GM20000 (cell line): ENCODE results near the gene RTKN2.

ENCODE experiments used
- DNase-seq: peaks from one replicate; pipeline ENCODE4 v3.0.0; 2012; ENCODE audit warnings: low spot score
- CTCF ChIP-seq: IDR thresholded peaks from 2 replicates; pipeline ENCODE4 v1.5.1; 2012; ENCODE audit warnings: mild to moderate bottlenecking, control low read depth; ENCODE audit errors: extremely low read depth, missing control alignments

Gene RTKN2

GRCh38 chr10:62259456-62259855, 9.2 kb downstream of the RTKN2 start:
- DNase-seq: no peak
- no peak for TF ChIP-seq CTCF

- TF ChIP-seq CTCF: no peak
- DNase-seq: no peak
These were observed 9.7 kb downstream of the RTKN2 start for GRCh38 chr10:62258926-62259325.

DNA sequence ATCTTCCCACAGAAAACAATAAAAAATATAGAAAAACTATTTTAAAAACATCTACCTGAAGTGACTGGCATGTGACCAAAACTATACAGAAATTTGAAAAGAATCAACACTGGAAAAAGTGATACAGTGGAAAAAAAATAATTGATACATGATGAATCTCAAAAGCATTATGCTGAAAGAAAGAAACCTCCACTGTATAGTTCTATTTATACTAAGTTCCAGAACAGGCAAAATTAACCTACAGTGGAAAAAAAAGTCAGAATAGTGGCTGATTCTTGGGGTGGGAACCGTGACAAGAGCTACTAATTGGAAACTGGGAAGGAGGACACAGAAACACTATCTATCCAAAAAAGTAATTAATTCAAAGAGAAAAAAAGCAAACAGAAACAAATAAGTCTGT, 14.9 kb downstream of the RTKN2 start:
- no peak for TF ChIP-seq CTCF
- no peak for DNase-seq

DNA sequence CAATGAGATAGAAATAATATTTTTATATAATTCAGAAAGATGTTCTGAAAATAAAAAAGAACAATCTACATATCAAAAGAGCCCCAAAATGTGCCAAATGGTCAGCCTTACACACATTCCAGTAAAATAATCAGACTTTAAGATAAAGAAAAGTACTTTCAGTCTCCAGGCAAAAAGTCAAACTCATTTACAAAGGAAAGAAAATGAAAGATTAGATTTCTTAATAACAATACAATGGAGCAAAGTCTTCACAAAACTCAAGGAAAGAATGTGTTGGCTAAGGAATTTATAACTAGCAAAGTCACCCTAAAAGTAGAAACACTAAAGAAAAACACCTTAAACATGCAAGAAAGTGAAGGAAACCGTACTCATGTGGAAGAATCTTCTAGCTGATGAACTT, 16.6 kb downstream of the RTKN2 start:
- DNase-seq: no peak

GRCh38 chr10:62250594-62251198, 17.9 kb downstream of the RTKN2 start:
- no peak for TF ChIP-seq CTCF
- no peak for DNase-seq

More for the DNA sequence above, 16.6 kb downstream of the RTKN2 start:
- TF ChIP-seq CTCF: no peak

- DNase-seq: no peak
- no peak for TF ChIP-seq CTCF
These were observed 18.7 kb downstream of the RTKN2 start for GRCh38 chr10:62249957-62250356.

- TF ChIP-seq CTCF: no peak
- DNase-seq: no peak
These were observed 20.2 kb downstream of the RTKN2 start for GRCh38 chr10:62248465-62248864.
